ENCODE results near the gene YTHDF1. TPM values are rescaled to one million over a fixed set of nuclear protein-coding genes. Genes with fewer than 3 reads are reported as not detected.

Gene YTHDF1
- total RNA-seq, 1 donor from 2014 or later, result 44.5 TPM

DNA sequence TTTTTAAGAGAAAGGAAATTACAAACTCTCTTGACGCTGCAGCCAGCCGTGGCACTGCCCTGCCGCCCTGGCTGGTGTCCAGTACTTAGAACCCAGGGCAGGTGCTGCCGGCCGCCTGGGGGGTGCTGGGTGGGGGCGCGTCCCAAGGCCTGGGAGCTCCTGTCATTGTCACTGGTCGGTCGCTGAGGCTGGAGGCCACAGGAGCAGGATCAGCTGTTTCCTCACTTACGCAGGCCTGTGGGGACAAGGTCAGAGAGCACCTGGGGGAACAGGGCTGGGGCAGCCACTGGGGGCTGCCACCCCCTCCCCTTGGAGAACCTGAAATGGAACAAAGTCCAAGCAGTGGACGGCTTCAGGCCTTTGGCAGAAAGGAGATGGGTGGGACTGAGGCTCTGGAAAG is 25.3 kb upstream of the YTHDF1 start:
- Mint-ChIP-seq H3K36me3 (ENCODE audit: low read depth) (no peaks in the 10 kb centered on the region), H3K27me3 (peaks cover 6% of the 10 kb centered on the region), H3K27ac (no peak overlapping the region), H3K4me3 (no peak overlapping the region), H3K4me1 (no peaks in the 10 kb centered on the region), H3K9me3 (no peaks in the 10 kb centered on the region)
- intact Hi-C loops (cut with micrococcal nuclease), result no loop called here
- no peak for DNase-seq

DNA sequence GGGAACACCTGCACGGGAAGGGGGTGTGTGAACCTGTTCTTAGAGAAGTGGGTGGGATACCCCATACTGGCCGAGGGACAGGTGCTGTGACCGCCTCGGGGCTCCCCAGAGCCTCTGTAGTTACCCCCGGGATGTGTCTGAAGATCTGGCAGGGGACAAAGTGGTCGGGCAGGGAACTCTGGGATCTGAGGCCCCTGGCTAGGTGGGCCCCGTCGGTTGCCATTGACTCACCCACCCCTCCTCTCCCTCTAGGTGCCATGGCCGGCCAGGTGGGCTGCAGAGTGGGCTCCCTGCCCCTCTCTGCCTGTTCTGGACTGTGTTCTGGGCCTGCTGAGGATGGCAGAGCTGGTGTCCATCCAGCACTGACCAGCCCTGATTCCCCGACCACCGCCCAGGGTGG is 24.1 kb upstream of the YTHDF1 start:
- no peak for DNase-seq
- no peaks in the 10 kb centered on the region for H3K36me3 Mint-ChIP-seq (ENCODE audit: low read depth)
- H3K27ac Mint-ChIP-seq, result no peak overlapping the region
- no peaks in the 10 kb centered on the region for H3K9me3 Mint-ChIP-seq
- no peaks in the 10 kb centered on the region for H3K4me1 Mint-ChIP-seq
- H3K4me3 Mint-ChIP-seq, result no peak overlapping the region
- H3K27me3 Mint-ChIP-seq, result no peaks in the 10 kb centered on the region
- intact Hi-C loops (cut with micrococcal nuclease), result no loop called here

DNA sequence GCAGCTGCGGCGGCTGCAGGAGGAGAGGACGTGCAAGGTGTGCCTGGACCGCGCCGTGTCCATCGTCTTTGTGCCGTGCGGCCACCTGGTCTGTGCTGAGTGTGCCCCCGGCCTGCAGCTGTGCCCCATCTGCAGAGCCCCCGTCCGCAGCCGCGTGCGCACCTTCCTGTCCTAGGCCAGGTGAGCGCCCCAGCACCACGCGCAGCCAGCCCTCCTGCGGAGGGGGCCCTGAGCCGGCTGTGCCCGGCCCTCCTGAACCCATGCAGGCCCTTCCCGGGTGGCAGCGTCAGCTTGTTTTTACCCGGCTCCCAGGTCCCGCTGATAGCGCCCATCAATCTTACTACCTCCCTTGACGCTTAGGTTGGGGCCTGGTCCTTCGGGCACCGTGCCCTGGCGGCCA is 23.5 kb upstream of the YTHDF1 start:
- no peak overlapping the region for H3K4me3 Mint-ChIP-seq
- H3K27ac Mint-ChIP-seq, result no peak overlapping the region
- no peaks in the 10 kb centered on the region for H3K36me3 Mint-ChIP-seq (ENCODE audit: low read depth)
- no peaks in the 10 kb centered on the region for H3K27me3 Mint-ChIP-seq
- no peak for DNase-seq
- H3K9me3 Mint-ChIP-seq, result no peaks in the 10 kb centered on the region
- intact Hi-C loops (cut with micrococcal nuclease), result no loop called here
- no peaks in the 10 kb centered on the region for H3K4me1 Mint-ChIP-seq

DNA sequence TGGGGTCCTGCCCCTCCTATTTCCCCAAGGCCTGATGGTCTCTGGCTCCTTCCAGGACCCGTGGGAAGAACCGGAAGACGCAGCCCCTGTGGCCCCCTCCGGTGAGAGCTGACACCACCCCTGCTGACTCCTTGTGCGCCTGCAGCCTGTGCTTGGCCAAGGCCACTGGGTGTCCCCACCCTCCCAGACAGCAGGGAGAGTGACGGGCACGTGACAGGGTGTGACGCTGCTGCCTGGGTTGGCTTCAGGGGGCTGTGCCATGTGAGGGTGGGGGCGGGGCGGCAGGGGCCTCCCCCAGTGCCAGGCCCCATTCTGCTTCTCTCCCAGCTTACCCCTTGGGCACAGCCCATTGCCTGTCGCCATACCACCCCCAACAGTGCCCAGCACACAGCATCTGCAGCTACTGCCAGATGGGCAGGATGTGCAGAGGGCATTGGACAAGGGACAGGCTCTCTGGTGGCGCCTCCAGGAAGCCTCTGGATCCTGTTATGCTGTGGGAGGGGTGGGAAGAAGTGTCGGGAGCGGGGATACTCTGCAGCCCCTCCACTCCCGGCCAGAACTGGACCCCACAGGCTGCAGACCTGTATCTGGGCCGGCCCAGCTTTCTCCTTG is 22.7 kb upstream of the YTHDF1 start:
- H3K27me3 Mint-ChIP-seq, result no peaks in the 10 kb centered on the region
- no peak overlapping the region for H3K4me3 Mint-ChIP-seq
- H3K27ac Mint-ChIP-seq, result no peak overlapping the region
- no peaks in the 10 kb centered on the region for H3K36me3 Mint-ChIP-seq (ENCODE audit: low read depth)
- H3K4me1 Mint-ChIP-seq, result no peaks in the 10 kb centered on the region
- DNase-seq, result no peak
- no peaks in the 10 kb centered on the region for H3K9me3 Mint-ChIP-seq
- intact Hi-C loops (cut with micrococcal nuclease), result no loop called here

DNA sequence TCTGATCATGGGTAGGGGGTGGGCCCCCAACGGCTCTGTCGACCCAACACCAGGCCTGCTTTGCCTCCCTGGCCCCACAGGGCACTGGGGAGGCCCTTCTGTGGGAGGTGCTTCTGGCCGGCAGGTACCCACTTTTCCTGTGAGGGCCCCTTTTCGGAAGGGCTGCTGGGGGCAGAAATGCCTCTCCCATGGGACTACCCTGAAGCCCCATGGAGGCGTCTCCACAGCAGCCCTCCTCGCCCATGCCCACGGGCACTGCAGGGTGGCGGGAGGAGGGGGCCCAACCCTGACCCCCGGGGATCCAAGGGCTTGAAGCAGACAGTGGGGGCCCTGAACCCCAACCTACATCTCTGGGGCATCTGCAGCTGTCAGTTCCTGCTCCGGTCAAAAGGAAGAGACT is 22.1 kb upstream of the YTHDF1 start:
- Mint-ChIP-seq H3K4me1 (no peaks in the 10 kb centered on the region), H3K4me3 (no peak overlapping the region), H3K36me3 (ENCODE audit: low read depth) (no peaks in the 10 kb centered on the region), H3K27me3 (no peaks in the 10 kb centered on the region), H3K27ac (no peak overlapping the region), H3K9me3 (no peaks in the 10 kb centered on the region)
- intact Hi-C loops (cut with micrococcal nuclease), result no loop called here
- no peak for DNase-seq

DNA sequence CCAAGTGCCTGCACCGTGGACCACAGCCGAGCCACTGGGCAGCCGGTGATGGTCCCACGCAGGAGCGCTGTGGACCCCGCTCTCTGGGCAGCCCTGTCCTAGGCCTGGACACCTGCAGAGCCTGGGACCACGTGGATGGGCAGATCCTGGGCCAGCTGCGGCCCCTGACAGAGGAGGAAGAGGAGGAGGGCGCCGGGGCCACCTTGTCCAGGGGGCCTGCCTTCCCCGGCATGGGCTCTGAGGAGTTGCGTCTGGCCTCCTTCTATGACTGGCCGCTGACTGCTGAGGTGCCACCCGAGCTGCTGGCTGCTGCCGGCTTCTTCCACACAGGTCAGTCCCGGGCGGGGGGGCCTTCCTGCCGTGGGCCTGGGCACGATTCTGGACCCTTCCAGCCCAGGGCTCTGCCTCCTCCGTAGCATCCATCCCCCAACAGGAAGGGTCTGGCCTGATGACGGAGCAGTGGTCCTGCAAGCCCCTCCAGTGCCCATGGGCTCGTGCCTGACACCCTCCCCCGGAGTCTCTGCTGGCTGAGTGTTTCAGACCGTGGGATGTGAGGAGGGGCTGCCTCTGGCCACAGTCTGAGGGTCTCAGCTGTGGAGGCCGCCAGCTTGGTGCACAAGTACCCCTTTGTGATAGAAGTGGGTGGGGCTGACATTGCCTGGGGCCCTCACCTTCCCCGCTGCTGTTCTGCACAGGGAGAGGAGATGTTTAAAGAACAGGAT is 20.3 kb upstream of the YTHDF1 start:
- peaks cover 9% of the 10 kb centered on the region for H3K27me3 Mint-ChIP-seq
- no peak overlapping the region for H3K27ac Mint-ChIP-seq
- H3K4me1 Mint-ChIP-seq, result no peaks in the 10 kb centered on the region
- no peaks in the 10 kb centered on the region for H3K36me3 Mint-ChIP-seq (ENCODE audit: low read depth)
- H3K9me3 Mint-ChIP-seq, result no peaks in the 10 kb centered on the region
- DNase-seq, result no peak
- intact Hi-C loops (cut with micrococcal nuclease), result no loop called here
- H3K4me3 Mint-ChIP-seq, result no peak overlapping the region

DNA sequence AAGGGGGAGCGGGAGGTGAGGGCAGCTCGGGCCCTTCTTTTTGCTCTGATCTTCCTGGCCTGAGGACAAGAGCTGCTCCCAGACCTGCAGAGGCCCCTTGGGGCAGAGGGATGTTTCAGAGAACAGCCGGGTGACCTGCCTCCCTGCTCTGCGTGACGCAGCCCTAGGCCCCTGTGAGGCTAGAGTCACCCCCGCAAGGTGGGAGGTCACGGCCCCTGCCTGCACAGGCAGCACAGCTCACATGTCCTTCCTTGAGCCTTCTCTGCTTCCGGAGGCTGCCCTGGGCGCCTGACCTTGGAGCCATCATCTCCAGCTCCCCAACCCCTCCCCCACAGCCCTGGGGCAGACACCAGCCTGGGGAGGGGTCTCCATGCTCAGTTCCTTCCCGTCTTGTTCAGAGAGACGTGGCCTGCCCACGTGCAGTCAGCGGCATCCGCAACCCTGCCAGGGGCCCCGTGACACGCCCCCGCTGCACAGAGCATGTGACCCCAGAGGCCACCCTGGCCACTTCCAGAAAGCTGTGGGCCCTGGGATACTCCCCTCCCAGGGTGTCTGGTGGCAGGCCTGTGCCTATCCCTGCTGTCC is 19.6 kb upstream of the YTHDF1 start, which contains the start of gene BIRC7:
Gene BIRC7, plus strand, starts transcription at position 507 of the 585 bp plus-strand sequence. CDS start 192 bp downstream, outside the sequence.
- no peak within 1 kb of the TSS for H3K27ac Mint-ChIP-seq

DNA sequence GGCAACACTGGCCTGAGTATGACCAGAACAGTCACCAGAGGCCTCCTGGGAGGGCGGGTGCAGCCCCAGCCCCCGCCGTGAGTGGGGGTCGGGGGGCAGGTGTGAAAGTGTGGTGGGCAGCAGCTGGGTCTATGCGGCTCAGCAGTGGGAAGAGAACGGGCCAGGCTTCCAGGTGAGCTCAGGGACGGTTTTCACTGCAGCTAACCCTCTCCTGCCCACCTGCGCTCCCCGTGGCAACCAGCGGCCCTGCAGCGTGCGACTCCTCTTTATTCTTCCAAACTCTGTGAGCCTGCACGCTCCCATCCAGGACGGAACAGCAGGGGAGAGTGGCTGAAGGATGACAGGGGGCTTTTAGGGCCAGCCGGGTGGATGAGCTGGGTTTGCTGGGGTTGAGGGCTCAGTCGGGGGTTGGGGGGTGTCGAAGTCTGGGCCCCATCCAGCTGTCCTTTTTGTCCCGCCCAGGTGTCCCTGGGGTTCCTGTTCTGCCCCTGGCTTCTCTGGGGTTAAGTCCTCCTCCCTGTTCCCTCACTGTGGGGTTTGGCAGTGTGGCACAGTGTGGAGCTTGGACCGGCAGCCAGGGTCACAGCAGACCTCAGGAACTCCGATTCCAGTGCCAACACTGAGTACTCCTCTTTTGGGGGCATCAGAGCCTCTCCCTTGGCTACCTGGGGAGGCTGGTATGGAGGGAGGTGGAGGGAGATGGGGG is 18.9 kb upstream of the YTHDF1 start:
- Mint-ChIP-seq H3K4me3 (no peak overlapping the region), H3K27me3 (peaks cover 22% of the 10 kb centered on the region), H3K27ac (no peak overlapping the region), H3K4me1 (no peaks in the 10 kb centered on the region), H3K36me3 (ENCODE audit: low read depth) (no peaks in the 10 kb centered on the region), H3K9me3 (no peaks in the 10 kb centered on the region)
- DNase-seq, result no peak
- intact Hi-C loops (cut with micrococcal nuclease), result no loop called here

More for the DNA sequence above, 19.6 kb upstream of the YTHDF1 start, which contains the start of gene BIRC7:
- Mint-ChIP-seq H3K9me3 (no peaks in the 10 kb centered on the region), H3K4me1 (no peaks in the 10 kb centered on the region), H3K27me3 (peaks cover 16% of the 10 kb centered on the region), H3K4me3 (no peak within 1 kb of the TSS), H3K36me3 (ENCODE audit: low read depth) (no peaks in the 10 kb centered on the region)
- intact Hi-C loops (cut with micrococcal nuclease), result no loop called here
- DNase-seq, result no peak

DNA sequence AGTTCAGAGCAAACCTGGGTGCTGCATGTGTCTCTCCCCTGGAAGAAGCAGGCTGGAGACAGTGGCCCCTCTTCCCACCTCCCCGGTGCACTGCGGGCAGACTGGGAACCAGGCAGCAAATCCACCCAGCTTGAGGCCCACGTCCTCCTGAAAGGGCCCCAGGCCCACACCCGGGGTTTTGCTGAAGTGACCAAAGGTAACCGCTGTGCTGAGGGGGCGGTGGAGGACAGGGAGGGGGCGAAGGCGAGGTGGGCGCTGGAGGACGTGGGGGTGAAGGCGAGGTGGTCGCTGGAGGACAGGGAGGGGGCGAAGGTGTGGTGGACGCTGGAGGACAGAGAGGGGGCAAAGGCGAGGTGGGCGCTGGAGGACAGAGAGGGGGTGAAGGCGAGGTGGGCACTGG is 18.0 kb upstream of the YTHDF1 start:
- Mint-ChIP-seq H3K27ac (no peak overlapping the region), H3K36me3 (ENCODE audit: low read depth) (no peaks in the 10 kb centered on the region), H3K9me3 (no peaks in the 10 kb centered on the region), H3K27me3 (peaks cover 32% of the 10 kb centered on the region), H3K4me1 (no peaks in the 10 kb centered on the region), H3K4me3 (no peak overlapping the region)
- no peak for DNase-seq
- intact Hi-C loops (cut with micrococcal nuclease), result no loop called here

DNA sequence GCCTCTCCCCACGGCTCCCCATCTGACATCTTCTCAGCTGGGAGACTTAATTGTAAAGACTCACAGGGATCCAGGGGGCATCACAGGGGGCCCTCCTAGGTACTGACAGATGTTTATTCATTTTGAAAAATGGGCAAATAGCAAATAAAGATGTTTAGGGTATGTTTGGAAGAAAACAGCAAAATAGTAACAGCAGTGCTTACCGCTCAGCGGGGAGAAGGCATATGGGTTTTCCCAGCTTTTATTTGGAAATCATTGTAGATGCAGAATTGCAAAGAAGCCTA is 17.1 kb upstream of the YTHDF1 start:
- H3K9me3 Mint-ChIP-seq, result no peaks in the 10 kb centered on the region
- no peaks in the 10 kb centered on the region for H3K36me3 Mint-ChIP-seq (ENCODE audit: low read depth)
- no peak for DNase-seq
- intact Hi-C loops (cut with micrococcal nuclease), result no loop called here
- H3K27me3 Mint-ChIP-seq, result peaks cover 32% of the 10 kb centered on the region
- no peak overlapping the region for H3K4me3 Mint-ChIP-seq
- no peak overlapping the region for H3K27ac Mint-ChIP-seq
- no peaks in the 10 kb centered on the region for H3K4me1 Mint-ChIP-seq

DNA sequence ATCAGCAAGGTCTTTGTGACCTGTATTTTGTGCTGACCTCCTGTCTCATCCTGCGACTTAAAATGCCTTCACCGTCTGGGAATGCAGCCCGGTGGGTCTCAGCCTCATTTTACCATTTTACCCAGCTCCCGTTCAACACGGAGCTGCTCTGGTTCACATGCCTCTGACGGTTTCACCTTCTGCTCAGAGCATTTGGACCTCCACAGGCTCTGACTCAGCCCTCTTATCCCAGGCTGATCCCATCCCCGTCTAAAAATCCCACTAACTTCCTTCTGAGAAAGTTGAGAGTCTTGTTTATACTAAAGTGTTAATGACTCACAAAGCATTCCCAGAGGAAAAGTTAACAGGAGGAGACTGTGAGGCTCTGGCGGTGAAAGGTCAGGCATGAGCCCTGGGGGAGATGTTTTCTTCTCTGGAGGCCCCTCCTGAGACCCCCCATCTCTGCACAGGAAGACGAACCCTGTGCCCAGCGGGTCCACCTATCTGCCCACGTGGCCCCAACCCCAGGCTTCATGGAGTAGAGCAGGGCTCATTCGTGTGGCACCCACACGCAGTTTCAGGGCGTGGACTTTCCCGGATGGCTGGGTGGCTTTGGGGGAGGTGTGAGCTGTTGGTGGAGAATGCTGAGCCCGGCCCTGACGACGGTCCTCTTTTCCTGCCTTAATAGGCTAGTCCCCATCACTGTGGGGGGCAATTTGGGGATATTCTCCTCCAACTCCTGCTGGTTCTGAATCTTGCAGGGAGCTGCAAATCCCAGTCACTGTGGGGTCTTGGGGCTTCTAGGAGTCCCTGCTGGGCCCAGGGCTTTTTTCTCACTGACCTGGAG is 16.5 kb upstream of the YTHDF1 start:
- H3K27ac Mint-ChIP-seq, result no peak overlapping the region
- DNase-seq, result no peak
- no peaks in the 10 kb centered on the region for H3K4me1 Mint-ChIP-seq
- no peak overlapping the region for H3K4me3 Mint-ChIP-seq
- peaks cover 32% of the 10 kb centered on the region for H3K27me3 Mint-ChIP-seq
- H3K36me3 Mint-ChIP-seq (ENCODE audit: low read depth), result no peaks in the 10 kb centered on the region
- intact Hi-C loops (cut with micrococcal nuclease), result no loop called here
- H3K9me3 Mint-ChIP-seq, result no peaks in the 10 kb centered on the region

DNA sequence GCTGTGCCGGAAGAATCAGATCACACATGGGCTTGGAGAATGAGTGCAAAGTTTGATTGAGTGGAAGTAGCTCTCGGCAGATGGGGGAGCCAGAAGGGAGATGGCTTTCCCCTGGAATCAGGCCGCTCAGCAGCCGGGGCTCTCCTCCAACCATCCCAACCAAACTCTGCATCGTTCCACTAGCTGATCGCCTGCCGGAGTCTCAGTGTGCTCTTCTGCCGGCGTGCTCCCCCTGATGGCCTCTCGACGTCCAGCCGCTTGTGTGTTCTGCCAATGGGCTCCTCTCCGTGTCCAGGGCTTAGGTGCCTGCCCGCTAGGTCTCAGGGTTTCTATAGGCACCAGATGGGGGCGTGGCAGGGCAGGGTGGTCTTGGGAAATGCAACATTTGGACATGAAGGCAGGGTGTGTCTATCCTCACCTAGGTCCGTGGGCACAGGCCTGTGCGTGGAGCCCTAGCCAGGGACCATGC is 14.9 kb upstream of the YTHDF1 start:
- Mint-ChIP-seq H3K4me3 (no peak overlapping the region), H3K27me3 (peaks cover 32% of the 10 kb centered on the region), H3K27ac (no peak overlapping the region), H3K4me1 (no peaks in the 10 kb centered on the region), H3K9me3 (no peaks in the 10 kb centered on the region), H3K36me3 (ENCODE audit: low read depth) (no peaks in the 10 kb centered on the region)
- intact Hi-C loops (cut with micrococcal nuclease), result no loop called here
- DNase-seq, result no peak

DNA sequence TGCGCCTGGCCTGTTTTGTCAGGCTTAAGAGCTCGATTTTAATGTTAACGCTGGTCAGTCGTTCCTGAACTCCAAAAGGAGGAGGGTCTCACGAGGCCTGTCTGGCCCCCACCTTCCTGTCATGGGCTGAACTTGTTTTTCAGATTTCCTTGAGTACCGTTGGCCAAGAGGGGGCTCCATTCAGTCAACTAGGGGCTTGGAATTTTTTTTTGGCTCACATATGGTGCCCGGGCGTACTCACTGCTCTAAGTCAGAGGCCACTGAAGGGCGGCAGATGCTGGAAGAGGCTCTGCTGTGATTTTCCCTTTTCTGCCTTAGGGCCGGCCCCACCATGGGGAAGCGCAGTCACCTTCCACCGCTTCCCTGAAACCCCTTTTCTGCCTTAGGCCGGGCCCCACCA is 12.9 kb upstream of the YTHDF1 start:
- no peak overlapping the region for H3K27ac Mint-ChIP-seq
- no peaks in the 10 kb centered on the region for H3K36me3 Mint-ChIP-seq (ENCODE audit: low read depth)
- intact Hi-C loops (cut with micrococcal nuclease), result no loop called here
- no peak for DNase-seq
- H3K4me1 Mint-ChIP-seq, result no peaks in the 10 kb centered on the region
- no peak overlapping the region for H3K4me3 Mint-ChIP-seq
- peaks cover 32% of the 10 kb centered on the region for H3K27me3 Mint-ChIP-seq
- H3K9me3 Mint-ChIP-seq, result no peaks in the 10 kb centered on the region
